ENCODE data around the gene KCNH2.

The KCNH2 gene

GRCh38 chr7:151008511-151009323 lies 30.6 kb upstream of the KCNH2 start:
- ATAC-seq (ENCODE audit: low read depth) (peak; percentile 69), DNase-seq (ENCODE audit: low spot score) (no peak)
- Histone ChIP-seq H3K27ac (ENCODE audit: poor library complexity, severe bottlenecking) (no peak overlapping the region), H3K27me3 (ENCODE audit: insufficient read depth, poor library complexity, severe bottlenecking) (no peaks in the 10 kb centered on the region), H3K4me3 (ENCODE audit: severe bottlenecking) (peak overlapping the region; percentile 21), H3K36me3 (ENCODE audit: low read depth) (no peaks in the 10 kb centered on the region), H3K4me1 (ENCODE audit: insufficient read depth, poor library complexity, severe bottlenecking) (no peaks in the 10 kb centered on the region), H3K9me3 (ENCODE audit: severe bottlenecking) (peaks cover 3% of the 10 kb centered on the region)
- TF ChIP-seq, protein P1, sequence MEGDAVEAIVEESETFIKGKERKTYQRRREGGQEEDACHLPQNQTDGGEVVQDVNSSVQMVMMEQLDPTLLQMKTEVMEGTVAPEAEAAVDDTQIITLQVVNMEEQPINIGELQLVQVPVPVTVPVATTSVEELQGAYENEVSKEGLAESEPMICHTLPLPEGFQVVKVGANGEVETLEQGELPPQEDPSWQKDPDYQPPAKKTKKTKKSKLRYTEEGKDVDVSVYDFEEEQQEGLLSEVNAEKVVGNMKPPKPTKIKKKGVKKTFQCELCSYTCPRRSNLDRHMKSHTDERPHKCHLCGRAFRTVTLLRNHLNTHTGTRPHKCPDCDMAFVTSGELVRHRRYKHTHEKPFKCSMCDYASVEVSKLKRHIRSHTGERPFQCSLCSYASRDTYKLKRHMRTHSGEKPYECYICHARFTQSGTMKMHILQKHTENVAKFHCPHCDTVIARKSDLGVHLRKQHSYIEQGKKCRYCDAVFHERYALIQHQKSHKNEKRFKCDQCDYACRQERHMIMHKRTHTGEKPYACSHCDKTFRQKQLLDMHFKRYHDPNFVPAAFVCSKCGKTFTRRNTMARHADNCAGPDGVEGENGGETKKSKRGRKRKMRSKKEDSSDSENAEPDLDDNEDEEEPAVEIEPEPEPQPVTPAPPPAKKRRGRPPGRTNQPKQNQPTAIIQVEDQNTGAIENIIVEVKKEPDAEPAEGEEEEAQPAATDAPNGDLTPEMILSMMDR (IDR thresholded peaks at IDR 0.05; ENCODE audit: poor library complexity, severe bottlenecking): peak; percentile 78

- peaks cover 3% of the 10 kb centered on the region for H3K9me3 ChIP-seq (ENCODE audit: severe bottlenecking)
- no peaks in the 10 kb centered on the region for H3K27me3 ChIP-seq (ENCODE audit: insufficient read depth, poor library complexity, severe bottlenecking)
- no peaks in the 10 kb centered on the region for H3K4me1 ChIP-seq (ENCODE audit: insufficient read depth, poor library complexity, severe bottlenecking)
- no peaks in the 10 kb centered on the region for H3K36me3 ChIP-seq (ENCODE audit: low read depth)
- DNase-seq (ENCODE audit: low spot score): no peak
- no peak for ATAC-seq (ENCODE audit: low read depth)
- TF ChIP-seq, protein P1 (IDR thresholded peaks at IDR 0.05; ENCODE audit: poor library complexity, severe bottlenecking): no peak
- H3K4me3 ChIP-seq (ENCODE audit: severe bottlenecking): peak overlapping the region; percentile 21
- H3K27ac ChIP-seq (ENCODE audit: poor library complexity, severe bottlenecking): no peak overlapping the region
These were observed 30.0 kb upstream of the KCNH2 start for GRCh38 chr7:151008143-151008510.

DNA sequence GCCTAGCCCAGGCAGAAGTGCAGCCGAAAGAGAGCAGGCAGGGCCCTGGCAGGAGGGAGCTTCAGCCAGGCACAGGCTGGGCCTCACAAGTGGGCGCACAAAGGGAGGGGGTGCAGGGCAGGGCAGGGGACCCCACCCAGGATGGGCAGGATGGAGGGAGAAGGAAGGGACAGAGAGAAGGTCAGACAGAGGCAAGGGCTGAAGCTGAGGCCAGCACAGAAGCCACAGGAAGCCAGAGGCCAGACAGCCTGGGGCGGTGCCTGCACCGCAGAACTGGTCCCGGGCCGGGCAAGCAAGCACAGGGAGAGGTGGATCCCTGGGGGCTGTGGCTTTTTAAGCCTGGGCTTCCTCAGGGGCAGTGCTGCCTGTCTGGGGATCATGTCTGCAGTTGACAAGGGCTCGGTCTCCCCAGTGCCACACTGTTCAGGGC lies 29.4 kb upstream of the KCNH2 start:
- Histone ChIP-seq H3K9me3 (ENCODE audit: severe bottlenecking) (peaks cover 3% of the 10 kb centered on the region), H3K4me3 (ENCODE audit: severe bottlenecking) (no peak overlapping the region), H3K4me1 (ENCODE audit: insufficient read depth, poor library complexity, severe bottlenecking) (no peaks in the 10 kb centered on the region), H3K36me3 (ENCODE audit: low read depth) (no peaks in the 10 kb centered on the region), H3K27ac (ENCODE audit: poor library complexity, severe bottlenecking) (no peak overlapping the region), H3K27me3 (ENCODE audit: insufficient read depth, poor library complexity, severe bottlenecking) (no peaks in the 10 kb centered on the region)
- ATAC-seq (ENCODE audit: low read depth): 0 out of 3 replicates have a peak, but pooled peaks have one; percentile 23
- DNase-seq (ENCODE audit: low spot score): no peak
- TF ChIP-seq, protein P1 (IDR thresholded peaks at IDR 0.05; ENCODE audit: poor library complexity, severe bottlenecking): no peak

DNA sequence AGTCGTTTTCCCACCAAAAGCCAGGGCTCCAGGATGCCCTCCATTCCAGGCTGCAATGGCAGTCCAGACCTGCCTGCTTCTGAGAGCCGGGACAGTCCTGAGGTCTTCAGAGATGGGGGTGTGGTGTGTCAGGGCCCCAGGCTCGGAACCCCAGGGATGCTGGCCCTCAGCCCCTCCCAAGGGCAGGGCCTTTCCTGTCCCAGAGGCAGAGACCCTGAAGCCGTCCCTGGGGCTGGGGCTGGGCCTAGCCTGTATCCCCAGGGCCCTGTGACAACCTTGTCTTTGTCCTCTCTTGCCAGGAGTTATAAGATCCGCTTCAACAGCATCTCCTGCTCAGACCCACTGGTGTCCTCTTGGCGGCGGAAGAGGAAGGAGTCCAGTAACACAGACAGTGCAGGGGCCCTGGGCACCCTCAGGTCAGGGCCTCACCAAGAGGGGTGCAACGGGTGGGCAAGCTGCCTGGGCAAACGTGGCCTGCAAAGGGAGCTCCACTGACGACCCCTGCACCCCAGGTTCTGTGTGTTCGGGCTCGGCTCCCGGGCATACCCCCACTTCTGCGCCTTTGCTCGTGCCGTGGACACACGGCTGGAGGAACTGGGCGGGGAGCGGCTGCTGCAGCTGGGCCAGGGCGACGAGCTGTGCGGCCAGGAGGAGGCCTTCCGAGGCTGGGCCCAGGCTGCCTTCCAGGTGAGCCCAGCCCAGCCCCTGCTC lies 28.6 kb upstream of the KCNH2 start:
- ATAC-seq (ENCODE audit: low read depth) (no peak), DNase-seq (ENCODE audit: low spot score) (no peak)
- no peaks in the 10 kb centered on the region for H3K36me3 ChIP-seq (ENCODE audit: low read depth)
- TF ChIP-seq, protein P1 (IDR thresholded peaks at IDR 0.05; ENCODE audit: poor library complexity, severe bottlenecking): no peak
- no peaks in the 10 kb centered on the region for H3K27me3 ChIP-seq (ENCODE audit: insufficient read depth, poor library complexity, severe bottlenecking)
- peaks cover 3% of the 10 kb centered on the region for H3K9me3 ChIP-seq (ENCODE audit: severe bottlenecking)
- H3K4me1 ChIP-seq (ENCODE audit: insufficient read depth, poor library complexity, severe bottlenecking): no peaks in the 10 kb centered on the region
- no peak overlapping the region for H3K27ac ChIP-seq (ENCODE audit: poor library complexity, severe bottlenecking)
- H3K4me3 ChIP-seq (ENCODE audit: severe bottlenecking): no peak overlapping the region

Data from RWPE2 (cell line).